HCT116 (cell line): ENCODE data around the gene AK3. TPM values are rescaled to one million over a fixed set of nuclear protein-coding genes. Genes with fewer than 3 reads are reported as not detected.

Experiments
- ATAC-seq: fragments of 200-7000 bp; cut with Tn5 transposase; 2 replicates; pipeline ENCODE4 v1.9.1; 2020; ENCODE audit warnings: mild to moderate bottlenecking, moderate library complexity
- BruUV-seq: library from RNA; stranded (reverse); fragments of 400-500 nt; replicated peaks from 2 replicates; lab custom pipeline; 2021; lab: Mats Ljungman, UMichigan
- CTCF ChIA-PET: fragments of 300-600 bp; sonication (Branson Sonifier 250); formaldehyde crosslinking; loops from one replicate; lab custom pipeline; 2021; ENCODE audit warnings: antibody characterized with exemption; lab: Charles Lee
- POLR2A ChIA-PET: fragments of 300-600, 350-600 bp; sonication (Branson Sonifier 250); formaldehyde crosslinking; loops from one replicate; lab custom pipeline; 2021; ENCODE audit warnings: antibody characterized with exemption; lab: Charles Lee
- RAD21 ChIA-PET, 2 experiments: fragments of 300-600 bp; sonication (Branson Sonifier 250); formaldehyde crosslinking; loops; one replicate each; lab custom pipeline; 2023; ENCODE audit warnings: low total read pairs in 2 of 2; ENCODE audit not compliant: uncharacterized antibody in 2 of 2, unreplicated experiment in 2 of 2, low non-redundant PET in 1 of 2; lab: Charles Lee
- DNase-seq: peaks from one replicate; pipeline ENCODE4 v3.0.0-alpha.2; 2010; ENCODE audit warnings: low read depth, low spot score
- H2AFZ ChIP-seq: fragments of 200-600 bp; shearing (Covaris generic), sonication (generic); 2 replicates; pipeline ENCODE4 v1.6.1; 2017; ENCODE audit warnings: low read depth, mixed run types, mixed read lengths, antibody characterized with exemption, low read length; ENCODE audit not compliant: poor library complexity, severe bottlenecking
- H3K27ac ChIP-seq: 2 replicates; pipeline ENCODE4 v1.5.1; 2012; ENCODE audit warnings: low read depth, low read length
- H3K27me3 ChIP-seq: fragments of 200-600 bp; sonication (generic); 2 replicates; pipeline ENCODE4 v1.6.1; 2016; ENCODE audit warnings: mixed run types, low read length, mixed read lengths; ENCODE audit not compliant: insufficient read depth
- H3K36me3 ChIP-seq, 2 experiments: fragments of 200-500 bp in 1 of 2; fragments of 200-600 bp in 1 of 2; sonication (Bioruptor generic) in 1 of 2; sonication (generic) in 1 of 2; 2 replicates each; pipeline versions ENCODE4 v1.5.1 to v1.6.1; 2014 to 2016; ENCODE audit warnings: low read length in 2 of 2, inconsistent platforms in 1 of 2, mixed read lengths in 1 of 2, mixed run types in 1 of 2; ENCODE audit not compliant: insufficient read depth in 2 of 2, control insufficient read depth in 1 of 2
- H3K4me1 ChIP-seq, 2 experiments: fragments of 200-600 bp in 1 of 2; sonication (generic) in 1 of 2; 2 replicates each; pipeline versions ENCODE4 v1.5.1 to v1.6.1; 2012 to 2017; ENCODE audit warnings: low read length in 2 of 2, inconsistent platforms in 1 of 2, mild to moderate bottlenecking in 1 of 2, mixed read lengths in 1 of 2, mixed run types in 1 of 2, moderate library complexity in 1 of 2; ENCODE audit not compliant: insufficient read depth in 2 of 2, control insufficient read depth in 1 of 2
- H3K4me2 ChIP-seq: fragments of 200-600 bp; sonication (generic); 2 replicates; pipeline ENCODE4 v1.6.1; 2017; ENCODE audit warnings: mixed run types, low read length, mixed read lengths
- H3K4me3 ChIP-seq, 2 experiments: fragments of 200-600 bp in 1 of 2; sonication (generic) in 1 of 2; replicated peaks in 1 of 2; 2 replicates each; pipeline ENCODE4 v1.5.1; 2011 to 2016; ENCODE audit warnings: low read length in 2 of 2, control low read depth in 1 of 2, low read depth in 1 of 2, mild to moderate bottlenecking in 1 of 2, mixed read lengths in 1 of 2, mixed run types in 1 of 2
- H3K79me2 ChIP-seq: fragments of 200-600 bp; sonication (generic); 2 replicates; pipeline ENCODE4 v1.6.1; 2017; ENCODE audit warnings: mild to moderate bottlenecking, mixed run types, low read length, moderate library complexity, mixed read lengths; ENCODE audit not compliant: insufficient read depth
- H3K9ac ChIP-seq: fragments of 200-600 bp; sonication (generic); 2 replicates; pipeline ENCODE4 v1.6.1; 2016; ENCODE audit warnings: low read length, mixed read lengths
- H3K9me2 ChIP-seq: fragments of 200-600 bp; sonication (generic), shearing (Covaris generic); 2 replicates; pipeline ENCODE4 v1.6.1; 2017; ENCODE audit warnings: mixed run types, mild to moderate bottlenecking, moderate library complexity; ENCODE audit not compliant: insufficient read depth
- H3K9me3 ChIP-seq, 2 experiments: fragments of 200-500 bp in 1 of 2; fragments of 200-600 bp in 1 of 2; sonication (Bioruptor generic) in 1 of 2; sonication (generic) in 1 of 2; 2 replicates each; pipeline ENCODE4 v1.6.1; 2014 to 2017; ENCODE audit warnings: low read length in 2 of 2, mixed read lengths in 2 of 2, inconsistent platforms in 1 of 2, low read depth in 1 of 2, mild to moderate bottlenecking in 1 of 2, mixed run types in 1 of 2, moderate library complexity in 1 of 2; ENCODE audit not compliant: control insufficient read depth in 1 of 2, insufficient read depth in 1 of 2
- H4K20me1 ChIP-seq: fragments of 200-600 bp; sonication (generic), shearing (Covaris generic); 2 replicates; pipeline ENCODE4 v1.6.1; 2017; ENCODE audit warnings: mixed run types, mild to moderate bottlenecking, moderate library complexity; ENCODE audit not compliant: insufficient read depth
- ATF3 ChIP-seq: IDR thresholded peaks from 2 replicates; pipeline ENCODE4 v1.6.1; 2012
- CBX3 ChIP-seq: IDR thresholded peaks from 2 replicates; pipeline ENCODE4 v1.6.1; 2012; ENCODE audit warnings: low read depth
- CEBPB ChIP-seq: IDR thresholded peaks from 2 replicates; pipeline ENCODE4 v1.6.1; 2012; ENCODE audit warnings: low read depth
- CTCF ChIP-seq, 3 experiments: fragments of 200-600 bp in 1 of 3; sonication (generic) in 1 of 3; IDR thresholded peaks in 2 of 3; conservative IDR thresholded peaks in 1 of 3; 2 replicates each; pipeline ENCODE4 v1.5.1; 2012 to 2017; ENCODE audit warnings: low read depth in 2 of 3, low read length in 2 of 3, antibody characterized with exemption in 1 of 3, borderline replicate concordance in 1 of 3, control low read depth in 1 of 3, mild to moderate bottlenecking in 1 of 3, mixed read lengths in 1 of 3, mixed run types in 1 of 3, moderate library complexity in 1 of 3; ENCODE audit not compliant: insufficient read depth in 1 of 3
- EGR1 ChIP-seq: IDR thresholded peaks from 2 replicates; pipeline ENCODE4 v1.6.1; 2012; ENCODE audit warnings: low read depth
- ELF1 ChIP-seq: IDR thresholded peaks from 2 replicates; pipeline ENCODE4 v1.6.1; 2012; ENCODE audit warnings: low read depth, borderline replicate concordance
- EZH2phosphoT487 ChIP-seq: fragments of 200-600 bp; IDR thresholded peaks from 2 replicates; pipeline ENCODE4 v1.6.1; 2018; ENCODE audit warnings: antibody characterized with exemption, borderline replicate concordance
- JUND ChIP-seq: IDR thresholded peaks from 2 replicates; pipeline ENCODE4 v1.6.1; 2012
- MAX ChIP-seq: IDR thresholded peaks from 2 replicates; pipeline ENCODE4 v1.6.1; 2012
- RAD21 ChIP-seq: IDR thresholded peaks from 2 replicates; pipeline ENCODE4 v1.6.1; 2012; ENCODE audit warnings: low read depth, mild to moderate bottlenecking
- SP1 ChIP-seq: IDR thresholded peaks from 2 replicates; pipeline ENCODE4 v1.6.1; 2012; ENCODE audit warnings: low read depth
- SRF ChIP-seq: IDR thresholded peaks from 2 replicates; pipeline ENCODE4 v1.6.1; 2012; ENCODE audit warnings: low read depth
- TCF7L2 ChIP-seq: IDR thresholded peaks from 2 replicates; pipeline ENCODE4 v1.7.0; 2011; ENCODE audit warnings: borderline replicate concordance, inconsistent platforms; ENCODE audit not compliant: insufficient read depth, insufficient read length; ENCODE audit errors: extremely low read depth
- ZFX ChIP-seq: fragments of 450-650 bp; IDR thresholded peaks from 2 replicates; pipeline ENCODE4 v1.6.1; 2017
- ZNF274 ChIP-seq: fragments of 200-500 bp; sonication (Bioruptor generic); IDR thresholded peaks from 2 replicates; pipeline ENCODE4 v1.6.1; 2014; ENCODE audit warnings: mild to moderate bottlenecking, low read depth, low read length, inconsistent platforms
- intact Hi-C: fragments of 100-400 bp; cut with micrococcal nuclease; formaldehyde crosslinking; loops from 2 replicates; pipeline ENCODE4 v1.10.0; 2022
- total RNA-seq: library from RNA; stranded (reverse); gene quantifications from one replicate; pipeline ENCODE4 v1.2.1, GENCODE V29; 2021; ENCODE audit not compliant: unreplicated experiment
- TF ChIP-seq, protein P1 (sequence below): IDR thresholded peaks from 2 replicates; pipeline ENCODE4 v1.6.1; 2011; ENCODE audit warnings: mild to moderate bottlenecking, low read length, moderate library complexity; ENCODE audit not compliant: insufficient replicate concordance; ENCODE audit errors: extremely low read depth

The AK3 gene
- total RNA-seq, 1 experiment from 2014 or later: 43.0 TPM

DNA sequence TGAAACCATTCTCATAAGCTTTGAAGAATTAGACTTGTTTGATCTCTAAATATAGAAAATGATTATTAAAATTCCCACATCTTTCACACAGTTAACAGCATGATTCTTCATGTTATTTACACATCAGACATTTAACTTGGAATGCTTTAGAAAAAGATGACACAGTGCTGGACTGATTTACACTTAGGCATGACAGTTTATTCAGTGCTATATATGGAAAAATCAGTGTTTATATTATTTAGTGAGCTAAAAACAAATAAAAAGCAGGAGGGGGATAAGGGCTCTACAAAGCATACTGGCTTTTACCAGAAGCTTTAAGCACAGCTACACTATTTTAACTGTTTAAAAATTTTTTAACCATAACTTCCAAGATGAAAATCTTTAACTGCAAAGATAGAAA is 31.6 kb downstream of the AK3 start:
- Histone ChIP-seq H3K27me3 (no peaks in the 10 kb centered on the region), H3K9me3 (no peaks in the 10 kb centered on the region), H2AFZ (no peak overlapping the region), H3K4me1 (no peaks in the 10 kb centered on the region), H3K36me3 (peaks cover 14% of the 10 kb centered on the region in 2 experiments; a peak in 3 of 4 replicates), H3K9me2 (no peaks in the 10 kb centered on the region), H3K4me2 (no peak overlapping the region), H3K4me3 (no peak overlapping the region), H3K79me2 (peaks cover 2% of the 10 kb centered on the region; the same call in 1 of the 2 replicates), H4K20me1 (no peaks in the 10 kb centered on the region; the same call in 1 of the 2 replicates), H3K27ac (no peak overlapping the region), H3K9ac (no peak overlapping the region)
- no TSS peak for BruUV-seq
- ChIA-PET RAD21 (no interaction called here), POLR2A (no interaction called here), CTCF (no interaction called here)
- intact Hi-C loops: no loop called here
- DNase-seq (no peak), ATAC-seq (no peak)
- TF ChIP-seq ZNF274 (no peak), TCF7L2 (no peak)

DNA sequence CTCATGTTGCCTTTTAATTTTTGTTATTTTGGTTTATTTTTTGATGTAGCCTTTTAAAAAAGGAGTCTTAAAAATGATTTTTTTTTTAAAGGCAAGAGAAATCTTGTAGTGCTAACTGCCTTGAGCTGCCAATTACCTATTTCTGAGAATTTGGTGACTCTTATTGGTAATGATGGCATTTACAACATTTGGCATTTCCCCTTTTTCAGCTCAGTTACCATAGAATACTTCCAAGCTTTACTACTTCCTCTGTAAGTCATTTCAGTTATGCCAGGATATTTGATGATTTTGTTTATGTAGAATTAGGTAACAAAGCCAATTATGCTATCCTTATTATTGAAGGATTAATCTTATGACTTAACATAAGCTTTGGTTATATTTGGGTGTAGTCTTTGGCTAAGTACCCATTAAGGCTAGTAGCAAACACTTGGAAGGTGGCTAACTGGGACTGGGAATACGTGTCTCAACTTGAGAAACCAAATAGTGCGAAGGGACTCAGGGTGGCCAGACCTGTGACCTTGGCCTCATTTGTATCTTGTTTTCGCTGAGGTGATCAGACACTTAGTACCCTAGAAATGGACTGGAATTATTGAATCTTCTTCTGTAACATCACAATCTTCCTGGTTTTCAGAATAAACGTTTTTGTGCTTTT is 33.9 kb downstream of the AK3 start:
- POLR2A ChIA-PET: no interaction called here
- H3K36me3 ChIP-seq: peaks cover 17 to 18% of the 10 kb centered on the region in 2 experiments
- ATAC-seq (no peak), DNase-seq (no peak)
- no peaks in the 10 kb centered on the region for H3K9me3 ChIP-seq
- BruUV-seq: no TSS peak
- no peaks in the 10 kb centered on the region for H3K9me2 ChIP-seq
- H4K20me1 ChIP-seq: no peaks in the 10 kb centered on the region; the same call in 1 of the 2 replicates
- no peak overlapping the region for H3K27ac ChIP-seq
- no peak overlapping the region for H3K9ac ChIP-seq
- no peak overlapping the region for H3K4me2 ChIP-seq
- no peaks in the 10 kb centered on the region for H3K27me3 ChIP-seq
- CTCF ChIA-PET: no interaction called here
- H3K4me1 ChIP-seq: no peaks in the 10 kb centered on the region
- no peak overlapping the region for H3K4me3 ChIP-seq
- intact Hi-C loops: no loop called here
- no peaks in the 10 kb centered on the region for H3K79me2 ChIP-seq
- RAD21 ChIA-PET: no interaction called here
- no peak overlapping the region for H2AFZ ChIP-seq
- no peak for TF ChIP-seq JUND
- TF ChIP-seq ZFX: no peak
- TF ChIP-seq, protein P1, sequence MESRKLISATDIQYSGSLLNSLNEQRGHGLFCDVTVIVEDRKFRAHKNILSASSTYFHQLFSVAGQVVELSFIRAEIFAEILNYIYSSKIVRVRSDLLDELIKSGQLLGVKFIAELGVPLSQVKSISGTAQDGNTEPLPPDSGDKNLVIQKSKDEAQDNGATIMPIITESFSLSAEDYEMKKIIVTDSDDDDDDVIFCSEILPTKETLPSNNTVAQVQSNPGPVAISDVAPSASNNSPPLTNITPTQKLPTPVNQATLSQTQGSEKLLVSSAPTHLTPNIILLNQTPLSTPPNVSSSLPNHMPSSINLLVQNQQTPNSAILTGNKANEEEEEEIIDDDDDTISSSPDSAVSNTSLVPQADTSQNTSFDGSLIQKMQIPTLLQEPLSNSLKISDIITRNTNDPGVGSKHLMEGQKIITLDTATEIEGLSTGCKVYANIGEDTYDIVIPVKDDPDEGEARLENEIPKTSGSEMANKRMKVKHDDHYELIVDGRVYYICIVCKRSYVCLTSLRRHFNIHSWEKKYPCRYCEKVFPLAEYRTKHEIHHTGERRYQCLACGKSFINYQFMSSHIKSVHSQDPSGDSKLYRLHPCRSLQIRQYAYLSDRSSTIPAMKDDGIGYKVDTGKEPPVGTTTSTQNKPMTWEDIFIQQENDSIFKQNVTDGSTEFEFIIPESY: no peak
- TF ChIP-seq SP1: no peak
- no peak for TF ChIP-seq EGR1
- no peak for TF ChIP-seq ZNF274
- no peak for TF ChIP-seq CEBPB
- no peak for TF ChIP-seq ATF3
- TF ChIP-seq TCF7L2: no peak
- TF ChIP-seq SRF: no peak
- TF ChIP-seq EZH2phosphoT487: no peak
- TF ChIP-seq RAD21: no peak
- no peak for TF ChIP-seq MAX
- TF ChIP-seq CTCF (IDR thresholded peaks at IDR 0.05 in 2 of 3, conservative IDR thresholded peaks at IDR 0.05 in 1 of 3; ENCODE audit: borderline replicate concordance in 1 of 3, insufficient read depth in 1 of 3, low read depth in 2 of 3, low read length in 2 of 3): no peak
- TF ChIP-seq CBX3: no peak
- TF ChIP-seq ELF1: no peak
